CD4-positive, alpha-beta T cell treated with Interleukin-6 at 100 ng/mL for 8 hours (primary cell): ENCODE results near the gene LENG9.
"Not testable (repeated sequence)": the region's sequence is repeated elsewhere in the genome, so short reads cannot be mapped to it uniquely, and the experiment has no call there.

ENCODE experiments used
- DNase-seq: peaks from one replicate; pipeline ENCODE4 v3.0.0-alpha.2; 2020; ENCODE audit warnings: mixed read lengths, low spot score

The LENG9 gene

DNA sequence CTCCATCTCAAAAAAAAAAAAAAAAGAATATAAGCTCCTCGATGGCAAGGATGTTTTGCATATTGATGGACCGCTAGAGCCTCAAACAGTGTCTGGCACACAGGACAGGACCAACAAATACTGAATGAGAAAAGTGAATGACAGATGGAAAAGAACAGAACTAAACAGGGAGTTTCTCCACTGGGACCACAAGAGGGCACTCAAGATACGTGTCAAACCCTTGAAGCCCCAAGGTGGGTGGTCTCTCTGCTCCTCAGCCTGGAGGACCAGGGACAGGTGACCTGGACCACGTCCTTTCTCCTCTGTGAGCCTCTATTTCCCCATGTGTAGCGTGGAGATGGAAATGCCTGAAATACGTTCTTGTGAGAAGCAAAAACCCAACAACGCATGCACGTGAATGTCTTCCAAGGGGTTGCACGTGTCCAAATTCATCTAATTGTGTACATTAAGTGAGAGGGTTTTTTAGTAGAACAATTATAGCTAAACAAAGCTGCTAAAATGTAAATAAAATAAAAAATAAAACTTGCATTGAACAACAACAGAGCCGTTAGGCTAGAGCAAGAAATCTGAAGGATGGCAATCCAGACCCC, 15.2 kb upstream of the LENG9 start:
- DNase-seq: no peak

DNA sequence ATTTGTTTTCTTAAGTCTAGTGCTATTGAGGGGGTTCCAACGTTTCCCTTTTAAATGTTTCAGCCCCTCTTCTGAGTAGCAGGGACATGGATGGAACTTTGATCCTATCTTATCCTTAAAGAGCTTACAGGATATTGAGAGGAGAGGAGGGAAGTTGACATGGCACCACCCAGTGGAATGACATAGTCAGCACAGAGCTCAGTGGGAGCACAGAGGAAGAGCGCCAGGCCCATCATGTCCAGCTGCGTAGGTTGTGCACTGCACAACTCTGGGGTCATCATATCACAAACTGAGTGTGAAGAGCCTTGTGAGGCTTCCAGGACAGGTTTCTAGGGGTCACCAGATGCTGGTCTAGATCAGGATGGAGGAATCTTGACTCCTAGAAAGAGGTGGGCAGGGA, 14.1 kb upstream of the LENG9 start:
- no peak for DNase-seq

DNA sequence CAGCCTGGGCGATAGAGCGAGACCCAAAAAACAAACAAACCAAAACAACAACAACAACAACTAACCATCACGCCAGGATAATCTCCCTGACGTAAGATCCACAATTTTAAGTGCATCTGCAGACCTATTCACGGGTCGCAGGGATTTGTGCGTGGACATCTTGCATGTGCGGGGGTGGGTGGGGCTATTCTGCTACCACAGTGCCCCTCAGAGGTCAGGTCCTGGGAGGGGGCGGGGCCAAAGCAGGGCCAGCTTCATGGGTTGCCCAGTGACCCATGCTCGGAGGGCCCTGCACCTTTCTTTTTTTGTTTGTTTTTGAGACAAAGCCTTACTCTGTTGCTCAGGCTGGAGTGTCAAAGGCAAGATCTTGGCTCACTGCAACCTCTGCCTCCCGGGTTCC, 12.1 kb upstream of the LENG9 start:
- DNase-seq: no peak

DNA sequence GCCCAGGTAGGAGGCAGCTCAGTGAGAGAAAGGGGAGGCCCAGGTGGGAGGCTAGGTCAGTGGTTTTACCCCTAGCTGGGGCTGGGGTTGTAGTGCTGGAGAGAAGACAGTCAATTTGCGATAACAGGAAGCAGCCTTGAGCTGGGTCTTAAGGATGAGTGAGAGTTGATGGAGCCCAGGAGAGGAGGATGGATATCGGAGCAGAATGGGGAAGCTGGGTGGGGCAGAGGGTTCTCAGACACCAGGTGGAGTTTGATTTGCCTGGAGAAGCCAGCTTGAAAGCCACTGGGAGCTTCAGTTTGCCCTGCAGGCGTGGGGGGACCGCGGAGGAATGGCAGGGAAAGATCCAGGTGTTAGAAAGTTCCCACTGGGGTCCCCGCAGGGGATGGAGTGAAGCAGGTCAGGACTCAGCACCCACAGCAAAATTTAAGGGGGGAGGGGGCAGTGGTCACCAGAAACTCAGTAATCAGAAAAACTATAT, 10.4 kb upstream of the LENG9 start:
- DNase-seq: no peak

DNA sequence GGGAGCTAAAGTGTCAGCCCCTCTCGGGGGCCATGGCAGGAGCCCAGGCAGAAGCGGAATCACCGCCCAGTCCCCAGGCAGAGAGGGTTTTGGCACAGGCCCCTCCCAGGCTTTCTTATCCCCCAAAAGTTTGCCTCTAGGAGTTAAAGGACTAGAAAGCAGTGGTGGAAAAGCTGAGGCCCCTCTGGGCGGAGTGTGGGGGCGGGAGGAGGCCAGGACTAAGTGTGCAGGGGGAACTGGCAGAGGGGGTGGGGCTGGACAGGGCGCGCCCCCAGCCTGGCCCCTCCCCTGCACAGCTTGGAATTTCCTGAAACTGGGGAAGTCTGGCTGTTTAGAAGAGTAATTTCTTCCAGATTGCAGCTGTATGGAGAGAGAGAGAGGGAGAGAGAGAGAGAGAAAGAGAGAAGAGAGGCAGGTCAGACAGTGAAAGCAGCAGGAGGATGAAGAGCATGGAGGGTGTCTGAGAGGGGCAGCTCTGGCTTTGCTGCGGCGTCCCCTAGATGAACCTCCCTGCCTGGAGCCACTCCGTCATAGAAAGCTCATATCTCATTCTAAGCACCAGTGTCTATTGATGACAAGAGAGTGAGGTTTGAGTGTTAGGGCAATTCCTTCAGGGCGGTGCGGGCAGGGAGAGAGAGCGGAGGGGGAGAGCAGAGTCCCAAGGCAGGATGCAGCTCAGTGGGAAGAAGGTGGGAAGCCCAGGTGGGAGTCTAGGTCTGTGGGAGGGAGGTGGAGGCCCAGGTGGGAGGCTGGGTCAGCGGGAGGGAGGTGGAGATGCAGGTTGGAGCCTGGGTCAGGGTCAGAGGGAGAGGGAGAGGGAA, 9.7 kb upstream of the LENG9 start, which contains the start of gene CDC42EP5:
CDC42EP5 (minus strand) TSS at position 226 of the 821 bp plus-strand sequence. CDS start 7,749 bp downstream, outside the sequence.
- no peak for DNase-seq

DNA sequence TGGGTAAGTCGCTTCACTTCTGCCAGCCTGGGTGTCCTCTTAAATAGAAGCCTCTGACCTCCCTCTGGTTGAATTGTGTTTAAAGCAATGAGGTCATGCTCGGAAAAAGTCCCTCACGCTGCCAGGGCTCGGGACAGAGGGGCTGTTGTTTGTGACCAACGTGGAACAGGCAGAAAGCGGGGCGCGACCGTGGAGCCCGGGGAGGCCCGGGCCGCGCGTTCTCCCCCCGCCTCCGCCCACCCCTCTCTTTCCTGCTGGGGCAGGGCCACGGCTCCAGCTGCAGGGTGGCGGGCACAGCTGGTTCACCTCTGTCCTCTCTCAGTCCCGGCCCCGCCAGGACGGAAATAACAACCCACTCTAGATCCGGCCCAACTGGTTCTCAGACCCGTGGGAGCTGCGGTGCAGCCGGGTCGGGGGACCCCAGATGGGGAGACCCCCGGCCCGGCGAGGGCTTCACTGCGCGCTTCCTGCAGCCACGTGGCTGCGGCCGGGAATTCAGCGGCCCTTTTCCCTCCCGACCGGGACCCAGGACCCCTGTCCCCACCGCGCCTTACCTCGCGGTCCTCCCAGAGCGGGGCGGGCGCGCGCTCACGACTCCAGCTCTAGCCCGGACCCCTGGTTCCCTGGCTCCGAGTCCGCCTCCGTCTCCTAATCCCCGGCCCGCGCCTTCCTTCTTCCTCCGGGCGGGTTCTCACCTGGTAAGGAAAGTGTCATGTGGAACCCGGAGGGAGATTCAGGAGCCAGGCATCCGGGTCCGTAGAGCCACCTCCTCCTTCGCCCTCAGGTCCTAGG, 7.6 kb upstream of the LENG9 start:
- no peak for DNase-seq

DNA sequence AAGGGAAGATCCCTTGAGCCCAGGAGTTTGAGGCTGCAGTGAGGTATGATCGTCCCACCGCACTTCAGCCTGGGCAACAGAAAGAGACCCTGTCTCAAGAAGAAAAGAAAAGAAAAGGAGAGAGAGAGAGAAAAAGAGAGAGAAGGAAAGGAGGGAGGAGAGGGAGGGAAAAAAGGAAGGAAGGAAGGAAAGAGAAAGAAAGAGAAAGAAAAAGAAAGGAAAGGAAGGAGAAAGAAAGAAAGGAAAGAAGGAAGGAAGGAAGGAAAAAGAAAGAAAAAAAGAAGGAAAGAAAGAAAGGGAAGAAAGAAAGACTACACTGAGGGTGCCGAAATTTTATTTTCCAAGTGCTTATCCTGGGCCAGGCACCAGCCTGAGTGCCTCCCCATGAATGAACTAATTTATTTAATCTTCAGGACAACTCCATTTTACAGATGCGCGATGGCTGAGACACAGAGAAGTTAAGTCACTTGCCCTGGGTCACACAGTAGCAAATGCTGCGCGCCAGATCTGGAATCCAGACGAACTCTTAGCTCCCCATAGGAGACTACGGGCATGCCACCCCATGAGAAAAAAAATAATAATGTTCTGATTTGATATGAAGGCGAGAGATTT, 6.8 kb upstream of the LENG9 start:
- DNase-seq: no peak

DNA sequence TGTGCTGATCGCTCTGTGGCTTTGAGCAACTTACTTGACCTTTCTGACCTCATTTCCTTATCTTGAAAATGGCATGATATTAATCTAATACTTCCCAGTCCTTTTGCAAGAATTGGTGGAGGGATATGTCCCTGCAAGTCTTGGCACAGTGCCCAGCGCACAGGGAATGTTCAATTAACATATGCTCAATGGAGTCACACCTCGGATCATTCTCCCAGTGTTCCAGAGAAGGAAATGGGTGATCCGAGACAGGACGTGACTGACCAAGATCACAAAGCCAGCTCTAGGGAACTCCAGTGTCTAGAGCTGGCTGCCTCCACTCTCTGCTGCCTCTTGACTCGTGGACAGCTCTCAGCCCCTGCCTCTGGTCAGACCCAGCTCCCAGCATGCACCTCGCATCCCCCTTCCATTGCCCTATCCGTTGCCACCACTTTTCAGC, 5.9 kb upstream of the LENG9 start:
- DNase-seq: no peak

DNA sequence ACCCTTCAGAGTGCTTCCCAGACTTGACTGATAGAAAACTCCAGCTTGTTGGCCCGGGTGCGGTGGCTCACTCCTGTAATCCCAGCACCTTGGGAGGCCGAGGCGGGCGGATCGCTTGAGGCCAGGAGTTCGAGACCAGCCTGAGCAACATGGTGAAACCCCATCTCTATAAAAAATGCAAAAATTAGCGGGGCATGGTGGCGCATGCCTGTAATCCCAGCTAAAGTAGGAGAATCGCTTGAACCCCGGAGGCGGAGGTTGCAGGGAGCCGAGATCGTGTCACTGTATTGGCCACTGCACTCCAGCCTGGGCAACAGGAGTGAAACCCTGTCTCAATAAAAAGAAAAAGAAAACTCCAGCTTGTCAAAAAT, 2.5 kb upstream of the LENG9 start:
- DNase-seq: not testable (repeated sequence)

DNA sequence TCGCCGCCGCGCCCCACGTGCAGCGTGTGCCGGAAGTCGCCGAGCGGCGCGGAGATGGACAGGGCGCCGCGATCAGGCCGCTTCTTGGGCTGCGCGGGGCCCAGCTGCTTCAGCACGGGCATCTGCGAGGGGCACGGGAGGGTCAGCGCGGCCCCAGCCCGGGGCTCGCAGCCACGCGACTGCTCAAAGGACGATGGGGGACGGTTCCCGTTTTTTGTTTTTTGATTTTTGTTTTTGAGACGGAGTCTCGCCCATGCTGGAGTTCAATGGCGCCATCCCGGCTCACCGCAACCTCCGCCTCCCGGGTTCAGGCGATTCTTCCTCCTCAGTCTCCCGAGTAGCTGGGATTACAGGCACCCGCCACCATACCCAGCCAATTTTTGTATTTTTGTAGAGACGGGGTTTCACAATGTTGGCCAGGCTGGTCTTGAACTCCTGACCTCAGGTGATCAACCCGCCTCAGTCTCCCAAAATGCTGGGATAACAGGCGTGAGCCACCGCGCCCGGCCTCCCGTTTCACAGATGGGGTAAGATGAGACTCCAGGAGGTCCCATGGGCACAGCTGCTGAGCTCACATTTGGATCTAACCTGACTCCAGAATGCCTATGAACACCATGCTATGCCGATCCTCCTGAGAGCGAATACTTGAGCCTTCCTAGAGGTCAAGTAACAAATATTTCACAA, 2.0 kb upstream of the LENG9 start:
- DNase-seq: no peak

DNA sequence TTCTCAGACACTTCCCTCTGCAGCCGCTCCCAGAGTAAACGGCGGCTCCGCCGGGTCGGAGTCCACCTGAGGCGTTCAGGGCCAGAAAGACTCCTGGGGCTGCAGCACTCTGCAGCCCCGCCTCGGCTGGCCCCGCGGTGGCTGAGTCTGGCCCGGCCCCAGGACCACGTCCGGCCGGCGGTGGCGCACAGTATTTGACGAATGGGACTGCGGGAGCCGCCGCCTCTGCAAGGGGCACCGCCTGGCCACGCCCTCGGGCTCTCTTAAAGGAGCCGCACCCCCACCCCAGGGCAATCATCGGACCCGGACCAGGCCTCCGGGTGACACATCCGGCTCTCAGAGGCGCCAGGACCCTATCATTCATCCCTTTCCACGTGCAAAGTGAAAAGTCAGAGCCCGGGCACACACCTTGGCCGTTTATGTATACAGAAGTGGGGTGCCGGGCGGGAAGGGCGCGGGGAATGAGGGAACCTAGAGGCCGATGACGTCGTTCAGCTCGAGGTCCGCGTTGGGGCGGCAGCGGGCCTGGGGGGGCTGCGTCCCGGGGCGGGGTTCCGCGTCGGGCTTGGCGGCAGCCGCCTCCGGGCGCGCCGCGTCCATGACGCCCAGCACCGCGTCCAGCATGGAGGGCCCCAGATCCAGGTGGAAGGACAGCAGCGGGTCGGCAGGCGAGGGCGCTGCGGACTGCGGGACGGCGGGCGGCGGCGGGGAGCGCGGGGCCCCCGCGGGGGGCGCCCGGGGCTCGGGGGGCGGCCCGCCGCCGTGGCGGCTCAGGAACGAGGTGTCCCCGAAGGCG, 1.2 kb upstream of the LENG9 start:
- DNase-seq: peak; percentile 62

DNA sequence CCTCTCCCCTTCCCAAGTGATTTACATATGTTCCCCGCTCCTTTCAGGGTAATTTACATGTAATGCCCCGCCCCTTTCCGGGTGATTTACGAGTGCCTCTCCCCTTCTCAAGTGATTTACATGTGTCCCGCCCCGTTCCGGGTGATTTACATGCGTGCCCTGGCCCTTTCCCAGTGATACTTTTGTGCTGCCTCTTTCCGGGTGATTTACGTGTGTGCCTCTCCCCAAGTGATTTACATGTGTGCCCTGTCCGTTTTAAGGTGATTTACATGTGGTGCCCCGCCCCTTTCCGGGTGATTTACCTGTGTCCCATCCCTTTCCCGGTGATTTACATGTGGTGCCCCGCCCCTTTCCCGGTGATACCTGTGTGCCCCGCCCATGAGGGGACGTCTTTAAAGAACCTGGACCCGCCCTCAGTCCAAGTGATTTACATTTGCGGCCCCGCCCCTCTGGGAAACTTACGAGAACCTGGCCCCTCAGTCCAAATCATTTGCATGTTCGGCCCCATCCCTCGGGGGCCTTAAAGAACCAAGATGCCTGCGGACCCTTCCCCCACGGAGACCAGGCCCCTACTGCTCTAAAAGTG, 559 bp upstream of the LENG9 start:
- DNase-seq: peak; percentile 83

DNA sequence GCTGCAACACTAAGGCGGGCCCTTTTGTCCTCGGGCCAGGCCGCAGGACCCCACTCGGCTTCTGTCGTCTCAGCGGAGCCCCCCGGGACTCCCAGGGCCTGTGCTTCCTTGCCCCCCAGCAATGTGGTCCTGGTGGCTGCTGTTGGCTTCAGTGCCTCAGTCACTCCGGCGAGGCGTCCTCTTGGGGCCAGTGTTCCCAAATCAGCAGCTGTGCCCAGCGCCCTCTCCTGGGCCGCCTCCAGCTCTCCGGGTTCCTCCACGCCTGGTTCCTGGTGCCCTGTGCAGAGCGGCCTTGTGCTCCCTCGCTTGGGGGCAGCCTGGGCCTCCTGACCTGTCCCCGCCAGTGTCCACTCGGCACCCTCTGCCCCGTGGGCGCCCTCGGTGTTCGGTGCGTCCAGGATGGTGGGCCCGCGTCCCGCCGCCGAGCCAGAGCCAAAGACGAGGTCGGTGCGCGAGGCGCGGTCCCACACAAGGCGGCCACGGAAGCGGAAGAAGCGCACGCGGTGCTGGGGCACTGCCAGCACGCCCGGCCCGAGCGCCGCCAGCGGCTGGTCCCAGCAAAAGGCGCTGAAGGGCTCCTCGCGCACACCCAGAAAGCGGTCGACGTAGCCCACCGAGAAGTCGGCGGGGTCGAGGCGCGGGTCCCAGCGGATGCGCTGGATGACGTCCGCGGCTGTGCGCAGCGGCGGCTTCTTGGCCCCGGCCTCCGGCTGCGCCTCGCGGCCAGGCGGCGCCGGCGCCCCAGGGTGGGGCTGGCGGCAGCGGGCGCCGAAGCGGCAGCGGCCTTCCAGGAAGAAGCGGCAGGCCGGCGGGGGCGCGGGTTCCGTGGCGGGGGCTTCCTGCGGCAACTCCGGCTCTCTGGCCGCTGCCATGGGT, 685 bp downstream of the LENG9 start:
- DNase-seq: peak; percentile 52

DNA sequence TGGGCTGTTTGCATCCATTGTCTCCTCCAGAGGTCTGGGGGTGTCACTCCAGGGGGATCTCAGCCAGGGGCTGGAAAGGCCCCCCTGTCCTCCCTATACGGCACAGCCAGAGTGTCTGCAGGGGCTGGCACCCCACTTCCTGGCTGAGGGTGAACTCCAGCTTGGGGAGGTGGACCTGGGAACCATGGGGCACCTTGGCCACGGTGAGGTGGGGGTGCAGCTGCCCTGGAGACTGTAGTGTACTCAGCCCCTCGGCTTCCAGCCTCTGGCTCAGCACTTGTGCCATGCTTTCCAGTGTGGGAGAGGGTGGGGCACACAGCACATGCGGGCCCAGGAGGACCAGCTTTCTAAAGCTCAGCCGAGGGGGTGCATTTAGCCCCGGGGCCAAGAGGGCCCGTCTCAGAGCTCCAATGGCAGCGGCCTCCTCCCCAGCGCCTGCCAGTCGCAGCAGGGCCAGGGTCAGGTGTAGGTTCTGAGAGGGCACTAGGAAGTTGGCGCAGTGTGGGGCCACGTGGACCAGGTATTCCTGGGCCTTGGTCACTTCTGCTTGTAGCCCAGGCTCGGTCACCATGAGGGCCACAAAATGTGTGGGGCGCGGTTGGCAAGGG, 1.4 kb downstream of the LENG9 start:
- no peak for DNase-seq

DNA sequence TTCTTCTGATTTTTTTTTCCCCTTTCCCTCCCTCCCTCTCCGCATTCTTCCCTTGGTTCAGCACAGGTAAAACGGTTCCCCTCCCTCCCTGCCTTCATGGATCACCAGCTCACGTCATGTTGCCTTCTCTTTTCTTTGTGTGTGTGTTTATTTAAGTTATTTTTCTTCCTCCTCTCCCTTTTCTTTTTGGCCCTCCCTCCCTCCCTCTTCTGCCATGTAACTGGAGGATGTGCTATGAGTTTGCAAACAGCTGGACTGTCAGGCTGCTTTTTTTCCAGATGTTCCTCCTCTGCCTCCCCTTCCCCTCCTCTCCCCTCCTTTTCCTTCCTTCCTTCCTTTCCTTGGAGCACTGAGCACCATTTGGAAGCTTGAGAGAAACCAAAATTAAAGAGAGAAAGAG, 2.0 kb downstream of the LENG9 start:
- no peak for DNase-seq

DNA sequence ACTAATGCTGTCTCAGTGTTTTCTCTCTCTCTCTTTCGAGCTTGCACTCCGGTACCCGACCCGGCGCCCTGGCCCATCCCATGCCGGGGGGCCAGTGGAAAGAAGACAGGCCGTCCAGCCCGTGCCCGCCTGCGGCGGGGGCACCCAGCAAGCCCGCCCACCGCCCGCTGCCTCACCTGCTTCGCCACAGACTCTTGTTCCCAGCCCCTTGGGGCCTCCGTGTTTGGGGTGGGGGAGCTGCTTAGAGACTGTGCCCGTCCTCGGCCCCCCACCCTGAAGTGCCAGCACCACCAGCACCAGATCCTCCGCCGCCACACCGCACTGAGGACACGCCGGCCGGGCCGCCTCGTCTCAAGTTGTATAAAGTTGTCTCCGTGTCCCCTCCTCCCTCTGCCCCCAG, 2.4 kb downstream of the LENG9 start:
- no peak for DNase-seq

DNA sequence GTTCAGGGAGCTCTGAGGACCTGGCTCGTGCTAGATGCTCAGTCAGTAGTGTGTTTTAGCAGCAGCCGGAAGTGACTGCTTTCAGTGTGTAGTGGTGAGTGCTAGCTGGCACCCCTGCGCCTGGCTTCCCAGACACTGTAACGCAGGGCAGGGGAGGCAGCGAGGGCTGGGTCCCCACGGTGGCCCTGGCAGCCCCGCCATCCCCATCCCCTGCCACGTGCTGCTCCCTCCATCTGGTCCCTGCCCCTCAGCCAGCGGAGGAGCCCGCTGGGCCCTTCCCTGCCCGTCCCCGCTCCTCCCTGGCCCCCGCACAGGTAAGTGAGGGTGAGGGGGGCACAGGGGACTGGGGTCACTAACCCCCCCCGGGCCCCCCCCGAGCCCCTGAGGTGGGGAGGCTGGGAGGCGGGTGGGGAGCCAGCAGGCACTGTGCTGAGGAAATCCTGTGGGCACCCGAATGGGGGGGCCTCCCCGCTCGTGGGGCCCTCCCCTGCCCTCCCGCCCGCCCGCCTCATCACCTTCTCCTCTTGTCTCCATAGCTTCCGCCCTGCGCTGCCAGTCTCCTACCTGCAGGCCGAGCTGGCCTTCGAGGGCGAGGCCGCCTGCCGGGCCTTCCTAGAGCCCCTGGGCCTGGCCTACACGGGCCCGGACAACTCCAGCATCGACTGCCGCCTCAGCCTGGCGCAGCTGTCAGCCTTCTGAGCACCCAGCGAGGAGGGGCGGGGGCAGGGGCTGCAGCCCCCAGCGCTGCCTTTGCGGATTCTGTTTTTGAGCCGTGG, 3.2 kb downstream of the LENG9 start:
- no peak for DNase-seq
